Measurements from ENCODE around the gene TOP3B.

TOP3B gene

GRCh38 chr22:21961886-21962654 is 20.5 kb downstream of the TOP3B start:
- DNase-seq = no peak

DNA sequence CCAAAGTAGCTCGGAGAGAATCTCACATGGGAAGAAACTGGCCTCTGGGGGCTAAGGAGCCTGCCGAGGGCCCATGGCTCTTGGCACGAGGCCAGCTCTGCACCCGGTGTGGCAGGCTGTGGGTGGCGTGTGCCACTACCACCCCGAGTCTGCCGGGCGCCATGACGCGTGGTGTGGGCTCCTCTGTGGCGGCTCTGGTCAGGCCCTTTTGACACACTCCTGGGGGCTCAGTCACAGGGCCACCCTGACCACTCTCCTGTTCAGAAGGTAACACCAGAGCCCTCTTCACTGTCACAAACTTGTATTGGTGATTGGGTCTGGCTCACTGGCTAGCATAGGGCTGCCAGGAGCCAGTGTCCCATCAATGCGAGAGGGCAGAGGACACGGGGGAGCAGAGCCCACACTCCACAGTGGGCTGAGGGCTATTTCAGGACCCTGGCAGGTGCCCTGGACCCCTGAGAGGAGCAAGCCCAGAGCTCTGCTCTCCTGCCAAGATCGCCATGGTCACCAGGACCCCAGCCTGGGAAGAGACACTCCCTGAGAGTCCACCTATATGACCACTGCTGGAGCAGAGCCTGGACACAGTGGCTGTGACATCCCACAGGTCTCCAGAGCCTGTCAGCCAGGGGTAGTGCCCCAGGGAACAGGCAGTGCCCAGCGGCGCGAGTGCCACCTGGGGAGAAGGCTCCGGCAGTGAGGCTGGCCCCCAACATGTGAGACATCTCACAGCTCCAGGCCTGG is 21.3 kb downstream of the TOP3B start:
- DNase-seq = no peak

DNA sequence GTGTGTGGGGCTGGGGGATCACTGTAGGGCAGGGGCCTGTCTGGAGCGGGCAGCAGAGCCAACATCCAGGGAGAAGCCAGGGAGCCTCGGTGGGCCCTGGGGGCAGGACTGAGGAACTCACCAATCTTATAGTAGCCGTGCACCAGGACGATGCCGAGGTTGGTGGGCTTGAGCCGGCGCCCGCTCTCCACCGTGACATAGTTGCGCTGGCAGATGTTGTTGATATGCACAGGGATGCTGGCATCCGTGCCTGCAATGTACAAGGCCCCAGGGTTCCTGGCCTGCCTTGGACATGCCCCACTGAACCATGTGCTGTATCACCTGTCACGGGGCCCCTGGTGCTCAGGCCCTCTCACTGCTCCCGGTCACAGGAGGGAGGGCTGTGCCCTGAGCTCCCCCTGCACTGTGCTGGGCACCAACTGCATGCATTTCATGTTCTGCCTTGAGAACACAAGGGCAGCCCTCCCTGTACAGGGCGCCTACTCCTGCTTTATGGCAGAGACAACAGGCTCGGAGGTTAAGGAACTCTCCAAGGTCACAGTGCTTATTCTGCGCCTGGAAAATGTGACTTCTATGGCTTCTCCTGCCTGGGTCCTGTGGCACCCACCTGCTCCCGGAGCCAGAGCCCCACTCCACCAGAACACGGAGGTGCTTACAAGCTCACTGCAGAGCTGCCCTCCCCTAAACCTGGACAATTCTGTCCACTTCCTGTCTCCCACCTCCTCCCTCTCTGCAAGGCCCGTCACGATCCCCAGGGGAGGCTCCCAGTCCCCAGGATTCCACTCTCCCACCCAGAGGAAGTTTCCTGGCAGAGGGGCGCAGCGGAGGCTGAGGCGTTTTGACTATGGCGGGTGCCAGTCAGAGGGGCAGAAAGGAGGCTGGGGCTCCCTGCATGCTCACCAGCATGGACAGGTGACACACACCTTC is 22.1 kb downstream of the TOP3B start:
- DNase-seq = no peak

DNA sequence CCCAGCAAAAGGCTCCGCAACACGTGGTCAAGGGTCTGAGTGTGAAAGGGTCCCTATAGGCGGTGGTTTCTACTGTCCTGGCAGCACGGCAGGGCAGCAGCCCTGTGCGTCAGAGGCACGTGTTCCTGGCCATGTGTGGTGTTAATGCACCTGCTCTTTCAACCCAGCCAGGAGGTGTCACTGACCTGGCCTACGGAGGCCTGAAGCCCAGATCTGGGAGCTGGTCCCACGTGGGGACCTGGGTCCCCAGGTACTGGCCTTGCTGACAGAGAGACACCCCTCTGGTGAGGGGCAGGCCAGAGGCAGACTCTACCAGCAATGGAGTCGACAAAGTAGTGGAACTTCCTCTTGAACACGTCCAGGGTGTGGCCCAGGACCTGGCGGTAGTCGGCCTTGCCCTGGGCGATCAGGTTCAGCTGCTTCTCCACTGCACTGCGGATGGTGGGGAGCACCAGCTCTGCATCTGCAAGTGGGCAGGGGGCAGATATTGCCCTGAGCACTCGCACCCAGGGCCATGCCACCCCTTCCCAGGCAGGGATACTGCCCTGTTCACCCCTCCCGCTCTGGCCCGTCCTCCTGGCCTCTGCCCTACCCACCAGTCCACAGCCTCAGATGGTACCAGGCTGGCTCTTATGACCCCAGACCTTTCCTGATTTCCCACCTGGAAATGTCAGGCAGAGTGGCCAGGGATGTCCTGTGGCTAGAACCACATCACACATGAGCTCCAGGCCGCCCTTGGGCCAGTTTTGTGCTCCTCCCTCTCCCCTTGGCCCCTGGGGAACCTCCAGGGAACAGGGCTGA is 23.1 kb downstream of the TOP3B start:
- no peak for DNase-seq

GRCh38 chr22:21958360-21959273 is 24.0 kb downstream of the TOP3B start:
- no peak for DNase-seq

DNA sequence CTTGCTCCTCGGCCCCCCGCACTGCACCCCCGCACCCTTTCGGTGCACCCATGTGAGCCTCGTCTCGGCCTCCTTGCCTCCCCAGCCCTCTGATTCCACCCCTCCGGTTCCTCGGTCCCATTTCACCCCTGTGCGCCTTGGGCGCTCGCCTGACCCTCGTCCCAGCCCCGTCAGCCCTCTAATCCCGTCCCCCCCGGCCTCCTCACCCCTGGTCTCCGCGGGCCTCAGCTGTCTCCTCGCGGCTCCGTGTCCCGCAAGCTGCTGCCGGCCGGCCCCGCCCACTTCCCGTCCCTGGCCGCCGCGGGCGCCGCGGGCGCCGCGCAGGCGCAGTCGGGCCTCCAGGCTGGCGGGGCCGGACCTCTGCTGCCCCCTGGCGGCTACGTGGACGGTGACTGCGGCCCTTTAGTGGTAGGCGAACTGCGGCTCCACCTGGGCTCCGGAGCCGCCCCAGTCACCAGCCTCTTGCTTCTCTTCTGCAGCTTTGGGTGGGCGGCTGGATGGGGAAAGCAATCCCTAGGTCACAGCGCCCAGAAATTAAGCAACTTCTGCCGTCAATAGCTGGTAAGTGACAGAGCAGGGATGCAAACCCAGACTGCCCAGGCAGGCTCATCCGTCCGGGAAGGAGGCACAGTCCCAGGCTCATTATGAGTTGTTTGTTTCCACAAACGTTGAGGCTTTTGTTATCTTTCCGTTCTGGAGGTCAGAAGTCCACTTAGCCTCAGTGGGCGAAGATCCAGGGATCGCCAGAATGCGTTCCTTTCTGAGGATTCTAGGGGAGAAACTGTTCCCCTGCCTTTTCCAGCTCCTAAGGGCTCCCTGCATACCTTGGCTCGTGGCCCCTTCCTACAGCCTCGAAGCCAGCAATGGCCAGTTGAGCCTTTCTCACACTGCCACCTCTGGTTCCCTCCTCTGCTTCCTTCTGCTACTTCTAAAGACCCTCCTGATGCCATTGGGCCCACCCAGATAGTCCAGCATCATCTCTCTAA is 29.7 kb downstream of the TOP3B start, which contains the start of gene PPM1F:
PPM1F (minus strand) TSS at position 263 of the 986 bp plus-strand sequence. CDS start 6,800 bp downstream, outside the sequence.
- DNase-seq = peak; percentile 42 to 92 (median 75)

GRCh38 chr22:21951931-21952465 is 30.6 kb downstream of the TOP3B start:
- DNase-seq = peak in 3 of 14 donors; percentile 10 to 44 (median 28)

DNA sequence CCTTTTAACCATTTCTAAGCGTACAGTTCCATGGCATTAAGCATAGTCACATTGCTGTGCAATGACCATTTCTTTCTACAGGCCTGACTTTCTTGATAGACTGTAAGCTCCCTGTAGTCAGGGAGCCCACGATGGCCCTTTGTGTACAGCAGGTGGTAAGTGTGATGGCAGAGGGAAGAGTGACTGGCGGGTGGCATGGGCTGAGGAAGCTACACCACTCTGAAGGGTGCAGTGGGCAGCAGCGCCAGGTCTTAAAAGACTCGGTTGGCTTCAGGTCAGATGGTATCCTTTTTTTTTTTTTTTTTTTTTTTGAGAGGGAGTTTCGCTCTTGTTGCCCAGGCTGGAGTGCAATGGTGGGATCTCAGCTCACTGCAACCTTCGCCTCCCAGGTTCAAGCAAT is 31.5 kb downstream of the TOP3B start:
- DNase-seq = no peak

GRCh38 chr22:21949948-21950347 is 32.6 kb downstream of the TOP3B start:
- no peak for DNase-seq

GRCh38 chr22:21949569-21949918 is 33.0 kb downstream of the TOP3B start:
- DNase-seq = no peak

GRCh38 chr22:21948824-21949568 is 33.6 kb downstream of the TOP3B start:
- no peak for DNase-seq

DNA sequence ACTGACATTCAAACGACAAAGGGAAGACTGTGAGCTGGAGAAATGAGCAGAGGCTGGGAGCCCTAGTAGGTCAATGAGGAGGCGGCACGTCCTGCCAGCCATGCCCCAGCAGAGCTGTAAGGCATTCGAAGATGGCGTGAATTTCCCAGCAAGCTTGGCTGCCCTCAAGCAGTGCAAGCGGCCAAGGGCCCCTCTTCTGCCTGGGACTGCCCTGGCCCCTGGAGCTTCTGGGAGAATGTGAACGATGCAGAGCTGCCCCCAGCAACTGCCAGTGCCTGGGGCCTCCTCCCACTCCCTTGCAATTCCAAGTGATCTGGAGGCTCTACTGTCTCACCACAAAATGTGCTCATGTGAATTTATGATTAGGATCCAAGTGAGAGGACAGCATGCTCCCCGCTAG is 34.2 kb downstream of the TOP3B start:
- peak in 1 of 14 donors; percentile 19 for DNase-seq

GRCh38 chr22:21947040-21948014 is 35.3 kb downstream of the TOP3B start:
- no peak for DNase-seq

GRCh38 chr22:21946262-21946925 is 36.2 kb downstream of the TOP3B start:
- no peak for DNase-seq

DNA sequence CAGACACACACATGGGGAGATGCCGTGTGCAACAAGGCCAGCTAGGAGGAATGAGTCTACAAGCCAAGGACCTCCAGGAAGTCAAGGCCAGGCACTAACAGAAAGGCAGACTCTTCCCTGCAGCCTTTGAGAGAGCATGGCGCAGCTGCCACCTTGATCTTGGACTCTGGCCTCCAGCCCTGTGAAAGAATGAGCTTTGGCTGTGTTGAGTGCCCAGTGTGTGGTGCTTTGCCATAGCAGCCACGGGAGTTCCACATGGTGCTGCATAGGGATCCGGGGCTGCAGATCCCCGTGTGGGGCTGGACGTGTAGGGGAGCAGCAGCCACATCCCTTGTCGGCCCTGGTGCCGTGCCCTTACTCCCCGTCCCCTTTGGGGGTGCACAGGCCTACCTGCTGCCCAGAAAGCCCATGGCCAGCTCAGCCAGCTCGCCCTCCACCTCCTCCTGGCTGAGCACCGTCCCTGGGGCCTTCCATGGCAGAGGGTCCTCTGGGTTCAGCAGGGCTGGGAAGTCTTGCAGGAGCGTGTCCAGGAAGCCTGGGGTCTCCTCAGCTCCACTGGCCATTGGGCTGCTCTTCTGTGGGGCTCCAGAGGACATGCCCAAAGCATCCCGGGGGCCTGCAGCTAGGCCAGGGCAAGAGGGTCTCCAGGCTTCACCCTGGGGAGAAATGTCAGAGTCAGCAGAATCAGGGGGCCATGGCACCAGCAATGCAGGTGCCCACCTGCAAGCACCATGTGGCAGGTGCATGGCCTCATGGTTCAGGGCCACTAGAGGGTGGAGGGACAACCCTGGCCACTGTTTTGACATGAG is 36.9 kb downstream of the TOP3B start:
- DNase-seq = peak in 1 of 14 donors; percentile 38

DNA sequence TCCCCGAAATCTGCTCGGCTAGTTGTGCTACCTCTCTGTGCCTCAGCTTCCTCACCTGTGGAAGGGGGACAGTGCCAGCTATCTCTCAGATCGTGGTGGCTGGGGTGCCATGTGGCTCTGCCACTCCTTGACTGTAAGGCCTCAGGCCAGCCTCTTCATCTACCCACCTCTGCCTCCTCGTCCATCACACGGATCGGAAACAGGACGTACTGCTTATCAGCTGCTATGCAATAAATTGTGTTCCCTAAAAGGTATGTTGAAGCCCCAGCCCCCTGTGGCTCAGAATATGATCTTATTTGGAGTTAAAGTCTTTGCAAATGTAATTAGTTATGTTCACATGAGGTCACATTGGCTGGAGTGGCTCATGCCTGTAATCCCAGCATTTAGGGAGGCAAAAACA is 37.7 kb downstream of the TOP3B start:
- no peak for DNase-seq

Data from C1 segment of cervical spinal cord (tissue), 14 donors.